Superior temporal gyrus (tissue), 1 donor: ENCODE results near the gene HSDL2.
A peak's percentile ranks its signal among the peaks of the same experiment; 100 is the strongest.

ENCODE experiments used
- DNase-seq: peaks from one replicate; pipeline ENCODE4 v3.0.0-alpha.2; 2016; ENCODE audit errors: extremely low spot score

HSDL2 gene

GRCh38 chr9:112446526-112446925 lies 66.6 kb downstream of the HSDL2 start:
- DNase-seq, result no peak

DNA sequence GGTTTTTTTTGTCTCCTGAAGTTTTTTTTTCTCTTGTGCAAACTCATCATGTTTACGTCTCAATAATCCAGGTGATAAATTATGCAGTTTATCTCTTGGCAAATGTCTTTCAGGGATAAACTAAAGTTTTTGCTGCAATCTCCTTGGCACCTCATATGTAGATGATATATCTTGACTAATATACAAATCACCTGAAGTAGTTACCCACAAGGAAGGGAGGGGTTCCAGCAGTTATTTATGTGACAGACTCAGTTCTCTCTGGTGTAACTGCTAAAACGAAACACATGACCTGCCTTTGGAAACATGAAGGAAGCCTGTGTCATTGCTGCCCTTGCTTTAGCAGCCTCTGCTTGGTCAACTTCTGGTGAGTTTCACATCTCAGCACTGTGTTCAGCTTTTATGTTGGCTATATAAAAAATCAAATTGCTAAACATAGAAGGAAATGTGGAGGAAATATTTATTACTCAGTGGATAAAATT lies 67.4 kb downstream of the HSDL2 start:
- no peak for DNase-seq

DNA sequence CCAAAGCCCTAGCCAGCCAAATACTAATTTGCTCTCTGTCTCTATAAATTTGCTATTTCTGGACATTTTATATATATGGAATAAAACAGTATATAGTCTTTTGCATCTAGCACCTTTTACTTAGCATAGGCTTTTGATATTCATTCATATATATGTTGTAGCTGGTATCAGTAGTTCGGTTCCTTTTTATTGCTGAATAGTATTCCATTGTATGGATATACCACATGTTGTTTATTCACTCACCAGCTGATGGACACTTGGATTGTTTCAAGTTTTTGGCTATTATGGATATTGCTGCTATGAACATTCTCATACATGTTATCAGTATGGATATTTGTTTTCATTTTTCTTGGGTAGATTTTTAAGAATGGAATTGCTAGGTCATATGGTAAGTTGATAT lies 82.9 kb downstream of the HSDL2 start:
- no peak for DNase-seq

DNA sequence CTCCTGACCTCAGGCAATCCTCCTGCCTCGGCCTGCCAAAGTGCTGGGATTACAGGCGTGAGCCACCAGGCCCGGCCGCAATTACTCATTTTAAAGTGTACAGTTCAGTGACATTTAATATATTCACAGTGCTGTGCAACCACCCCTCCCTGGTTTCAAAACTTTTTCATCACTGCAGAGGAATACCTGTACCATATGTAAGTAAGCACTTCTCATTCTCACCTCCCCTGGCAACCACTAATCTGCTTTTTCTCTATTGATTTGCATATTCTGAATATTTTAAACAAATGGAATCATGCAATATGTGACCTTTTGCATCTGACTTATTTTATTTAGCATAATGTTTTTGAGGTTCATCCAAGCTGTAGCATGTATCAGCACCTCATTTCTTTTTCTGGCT lies 85.4 kb downstream of the HSDL2 start:
- no peak for DNase-seq

- DNase-seq, result no peak
Measured at GRCh38 chr9:112472996-112473395, 93.1 kb downstream of the HSDL2 start.

- no peak for DNase-seq
Measured at GRCh38 chr9:112473986-112474385, 94.1 kb downstream of the HSDL2 start.

DNA sequence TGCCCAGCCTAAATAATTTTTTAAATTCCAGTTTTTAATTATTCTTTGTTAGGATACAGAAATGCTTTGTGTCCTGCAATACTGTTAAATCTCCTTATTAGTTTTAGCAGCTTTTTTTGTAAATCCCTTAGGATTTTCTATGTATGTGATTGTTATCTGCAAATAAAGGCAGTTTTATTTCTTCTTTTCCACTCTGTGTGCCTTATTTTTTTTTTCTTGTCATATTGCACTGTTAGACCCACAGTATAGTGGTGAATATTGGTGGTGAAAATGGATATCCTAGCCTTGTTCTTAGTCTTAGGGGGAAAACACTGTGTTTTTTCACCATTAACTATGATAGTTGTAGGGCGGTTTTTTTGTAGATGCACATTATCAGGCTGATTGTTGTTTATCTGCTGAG lies 95.4 kb downstream of the HSDL2 start:
- DNase-seq, result no peak

- DNase-seq, result no peak
Measured at GRCh38 chr9:112477330-112477729, 97.4 kb downstream of the HSDL2 start.

DNA sequence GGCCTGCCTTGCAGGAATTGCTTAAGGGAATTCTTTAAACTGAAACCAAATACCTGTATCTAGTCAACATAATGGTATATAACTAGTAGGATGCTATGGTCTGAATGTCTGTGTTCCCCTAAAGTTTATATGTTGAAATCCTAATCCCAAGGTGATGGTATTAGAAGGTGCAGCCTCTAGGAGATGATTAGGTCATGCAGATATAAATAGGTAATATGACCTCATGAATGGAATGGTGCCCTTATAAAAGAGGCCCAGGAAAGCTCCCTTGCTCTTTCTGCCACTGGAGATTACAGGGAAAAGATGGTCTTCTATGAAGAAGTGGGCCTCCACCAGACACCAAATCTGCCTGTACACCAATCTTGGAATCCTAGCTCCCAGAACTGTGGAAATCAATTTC lies 99.3 kb downstream of the HSDL2 start:
- DNase-seq, result no peak

- DNase-seq, result no peak
Measured at GRCh38 chr9:112484607-112485006, 104.7 kb downstream of the HSDL2 start.

- no peak for DNase-seq
Measured at GRCh38 chr9:112485574-112485973, 105.7 kb downstream of the HSDL2 start.

DNA sequence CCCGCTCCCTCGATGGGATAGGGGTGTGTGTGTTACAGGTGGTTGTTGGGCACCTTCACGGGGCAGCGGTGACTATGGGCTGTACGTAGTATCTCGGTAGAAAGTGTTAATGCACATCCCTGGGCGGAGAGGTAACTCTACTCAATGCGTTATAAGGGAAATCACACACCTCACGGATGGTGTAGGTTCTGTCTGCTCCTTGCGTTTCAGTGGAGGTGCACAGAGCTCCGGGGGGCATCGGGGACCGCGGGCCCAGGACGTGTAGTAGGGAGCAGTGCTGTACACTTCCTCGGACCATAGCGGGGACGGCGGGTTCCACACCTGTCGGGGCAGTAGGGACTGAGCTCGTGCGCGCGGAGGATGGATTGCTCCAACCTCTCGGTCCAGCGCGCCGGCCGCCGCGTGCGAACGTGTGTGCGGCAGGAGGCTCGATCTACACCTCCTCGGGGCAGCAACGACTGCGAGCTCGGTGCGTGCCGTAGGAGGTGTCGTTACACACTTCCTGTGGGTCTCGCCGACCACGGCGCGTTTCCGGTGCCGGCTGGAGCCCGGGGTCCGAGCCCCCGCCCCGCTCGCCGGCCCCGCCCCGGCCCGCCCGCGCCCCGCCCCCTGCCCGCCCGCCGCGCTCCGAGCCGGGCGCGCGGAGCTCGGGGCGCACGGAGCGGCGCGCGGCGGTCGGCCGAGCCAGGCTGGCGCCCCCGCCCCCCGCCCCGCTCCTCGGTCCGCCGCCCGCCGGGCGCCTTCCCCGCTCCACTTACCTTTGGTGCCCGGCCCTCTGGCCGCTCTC lies 106.5 kb downstream of the HSDL2 start, which contains the start of gene KIAA1958:
TSS of gene KIAA1958 (plus strand) at position 607 of the 787 bp plus-strand sequence. CDS start 87,254 bp downstream, outside the sequence.
- peak; percentile 60 for DNase-seq

DNA sequence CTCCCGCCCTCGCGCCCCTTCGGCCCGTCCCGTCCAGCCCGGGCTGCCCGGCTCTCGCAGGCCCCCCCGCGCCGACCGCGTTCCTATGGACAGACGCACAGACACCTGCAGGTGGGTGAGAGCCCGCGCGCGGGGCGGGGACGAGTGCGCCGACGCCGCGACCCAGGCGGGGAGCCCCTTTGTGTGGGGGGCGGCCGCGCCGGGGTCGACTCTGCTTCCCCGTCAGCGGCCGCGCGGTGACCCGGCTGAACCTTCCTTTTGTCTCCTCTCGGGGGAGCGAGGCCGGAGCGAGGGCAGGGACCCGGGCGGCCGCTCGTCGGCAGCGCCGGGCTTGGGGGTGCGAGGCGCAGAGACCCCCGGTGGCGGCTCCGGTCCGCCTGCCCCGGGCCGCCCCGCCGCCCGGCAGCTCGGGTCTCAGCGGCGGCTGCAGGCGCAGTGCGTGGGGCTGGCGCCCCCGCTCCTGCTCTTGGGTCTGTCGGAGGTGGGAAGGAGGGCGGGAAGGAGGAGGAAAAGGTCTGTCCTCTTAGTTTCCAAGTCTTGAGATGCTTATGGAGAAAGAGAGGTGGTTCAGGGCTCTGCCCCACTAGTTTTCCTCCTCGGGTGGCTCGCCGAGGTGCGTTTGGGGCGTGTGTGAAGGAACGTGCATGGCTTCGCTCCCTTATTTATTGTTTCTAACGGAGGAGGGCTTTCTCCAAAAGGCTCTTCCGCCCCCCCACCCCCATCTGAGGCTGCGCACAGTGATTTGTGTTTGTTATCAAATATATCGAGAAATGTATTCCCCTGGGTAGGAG lies 107.3 kb downstream of the HSDL2 start:
- DNase-seq, result peak; percentile 60

GRCh38 chr9:112487799-112488340 lies 108.0 kb downstream of the HSDL2 start:
- peak; percentile 78 for DNase-seq

- peak; percentile 79 for DNase-seq
Measured at GRCh38 chr9:112489039-112489546, 109.2 kb downstream of the HSDL2 start.

GRCh38 chr9:112489876-112490666 lies 110.2 kb downstream of the HSDL2 start:
- peak; percentile 71 for DNase-seq

DNA sequence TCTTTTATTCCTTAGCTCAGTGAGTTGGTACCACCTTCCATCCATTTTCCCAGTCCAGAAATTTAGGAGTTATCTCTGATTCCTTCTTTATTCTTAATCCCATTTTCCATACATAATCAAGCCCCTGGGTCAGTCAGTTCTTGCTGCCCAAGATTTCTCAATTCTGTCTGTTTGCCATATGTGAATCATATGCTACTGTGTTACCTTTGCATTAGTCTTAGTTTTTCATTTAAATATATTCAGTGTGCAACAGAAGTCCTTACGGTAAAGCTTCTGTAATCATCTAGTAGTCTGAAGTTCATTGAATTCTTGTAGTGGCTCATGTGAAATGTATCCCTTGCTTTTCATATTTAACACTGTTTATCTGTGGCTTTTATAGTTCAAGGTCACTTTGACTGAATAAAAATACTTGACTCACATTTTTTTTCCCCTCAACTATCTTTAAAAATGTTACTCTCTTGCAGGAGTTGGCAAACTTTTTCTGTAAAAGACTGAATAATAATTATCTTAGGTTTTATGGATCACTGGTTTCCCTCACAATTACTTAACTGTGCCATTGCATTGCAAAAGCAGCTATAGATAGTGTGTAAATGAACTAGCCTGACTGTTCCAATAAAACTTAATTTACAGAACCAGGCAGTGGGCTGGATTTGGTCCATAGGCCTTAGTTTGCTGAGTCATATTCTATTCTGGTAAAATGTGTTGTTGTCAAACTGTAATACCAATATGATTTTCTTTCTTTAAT lies 113.7 kb downstream of the HSDL2 start:
- no peak for DNase-seq

DNA sequence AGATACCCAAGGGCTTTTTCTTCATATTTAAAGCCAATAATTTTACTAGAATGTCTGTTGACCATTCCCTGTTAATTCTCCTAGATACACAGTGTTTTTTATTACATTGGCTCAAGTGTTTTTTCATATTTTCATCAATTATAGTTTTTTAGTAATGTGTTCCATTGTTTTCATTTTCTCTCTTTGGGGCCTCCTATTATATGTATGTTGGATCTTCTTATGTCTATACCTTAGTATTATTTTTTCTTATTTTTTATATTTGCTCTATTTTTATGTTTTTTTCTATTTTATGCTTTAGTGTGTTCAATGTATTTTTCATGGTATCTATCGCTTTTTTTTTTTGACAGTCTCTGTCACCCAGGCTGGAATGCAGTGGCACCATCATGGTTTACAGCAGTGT lies 114.2 kb downstream of the HSDL2 start:
- DNase-seq, result no peak

- DNase-seq, result no peak
Measured at GRCh38 chr9:112495614-112496013, 115.7 kb downstream of the HSDL2 start.

DNA sequence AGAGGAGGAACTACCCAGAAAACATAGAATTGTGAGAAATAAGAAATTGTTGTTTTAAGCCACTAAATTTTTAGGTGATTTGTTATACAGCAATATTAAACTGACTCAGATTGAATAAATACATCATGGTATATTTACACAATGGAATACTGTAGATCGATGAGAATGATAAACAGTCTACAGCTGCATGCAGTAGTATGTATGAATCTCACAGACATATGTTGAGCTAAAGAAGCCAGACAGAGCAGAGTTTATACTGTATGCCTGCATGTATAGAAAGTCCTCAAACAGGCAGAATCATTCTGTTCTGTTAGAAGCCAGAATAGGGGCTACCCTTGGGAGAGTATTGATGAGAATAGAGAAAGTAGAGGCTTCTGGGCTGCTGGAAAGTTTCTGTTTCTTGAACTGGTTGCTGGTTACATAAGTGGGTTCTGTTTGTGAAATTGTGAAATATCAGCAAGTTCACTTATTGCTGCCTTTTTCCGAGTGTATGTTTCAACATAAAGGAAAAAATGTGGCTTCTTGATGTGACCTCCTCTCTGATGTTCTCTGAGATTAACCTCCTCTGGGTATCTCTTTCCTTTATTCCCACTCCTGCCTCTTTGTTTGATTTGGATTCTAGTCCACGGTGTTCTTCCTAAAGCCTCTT lies 116.3 kb downstream of the HSDL2 start:
- no peak for DNase-seq
